Medulla oblongata (tissue), 1 donor: Measurements from ENCODE around the gene TOPORS.
"Not testable (repeated sequence)": the region's sequence is repeated elsewhere in the genome, so short reads cannot be mapped to it uniquely, and the experiment has no call there.

Experiments used
- DNase-seq: peaks from one replicate; pipeline ENCODE4 v3.0.0-alpha.2; 2015; ENCODE audit errors: extremely low spot score

Gene TOPORS

DNA sequence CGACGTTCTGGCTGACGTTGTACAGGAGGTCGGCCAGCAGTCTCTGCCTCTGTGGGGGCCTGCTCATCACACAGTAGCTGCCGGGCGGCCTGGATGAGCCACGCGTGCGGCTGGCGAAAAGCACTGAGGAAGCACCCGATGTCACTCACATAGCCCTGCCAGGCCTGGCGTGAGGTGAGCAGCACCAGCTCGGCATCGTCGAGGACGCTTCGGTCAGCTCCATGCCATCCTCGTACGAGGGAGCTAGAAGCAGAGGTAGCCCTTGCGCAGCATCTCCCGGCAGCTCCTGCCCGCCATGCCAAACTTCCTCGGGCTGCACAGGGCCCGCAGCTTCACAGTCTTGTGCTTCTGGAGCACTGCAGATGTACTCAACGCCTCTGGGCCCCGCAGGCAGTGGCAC lies 14.4 kb upstream of the TOPORS start:
- no peak for DNase-seq

DNA sequence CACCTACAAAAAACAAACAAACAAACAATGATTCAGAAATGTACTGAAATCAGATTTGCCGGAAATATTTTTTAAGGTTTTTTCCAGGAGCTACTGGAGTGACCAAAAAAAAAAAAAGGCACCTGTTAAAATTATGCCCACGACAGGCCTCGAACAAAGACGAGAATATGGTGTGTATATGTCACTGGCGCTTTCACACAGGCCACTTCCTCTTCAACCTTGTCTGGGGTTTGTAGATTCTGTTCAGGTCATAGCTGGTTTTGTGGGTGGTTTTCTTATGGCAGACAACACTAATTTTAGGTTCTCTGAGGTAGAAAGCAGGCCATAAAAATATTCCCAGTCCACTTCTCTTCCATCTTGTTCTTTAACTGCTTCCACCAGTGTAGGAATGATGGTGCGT lies 13.6 kb upstream of the TOPORS start:
- DNase-seq = no peak

DNA sequence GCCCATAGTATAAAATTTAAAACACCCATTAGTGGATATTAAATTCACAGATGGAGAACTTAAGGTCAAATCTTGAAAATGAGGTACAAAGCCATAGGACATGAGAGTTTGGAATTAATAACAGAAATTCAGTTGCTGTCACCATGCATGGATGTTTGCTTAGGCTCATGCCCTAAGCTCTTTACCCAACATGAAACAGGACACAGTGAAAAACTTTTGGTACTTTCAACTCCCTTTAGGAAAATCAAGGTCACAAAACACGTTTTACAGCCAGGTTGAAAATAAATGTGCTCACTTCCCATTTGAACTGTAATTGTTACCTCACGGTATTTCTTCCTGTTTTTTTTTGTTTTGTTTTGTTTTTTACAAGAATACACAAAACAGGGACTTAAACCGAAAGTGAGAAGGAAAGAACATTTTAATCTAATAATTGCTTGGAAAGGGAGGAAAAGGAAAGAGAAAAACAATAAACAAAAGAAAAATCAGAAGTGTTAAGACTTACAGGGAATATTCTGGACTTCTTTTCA lies 6.1 kb upstream of the TOPORS start:
- DNase-seq = no peak

DNA sequence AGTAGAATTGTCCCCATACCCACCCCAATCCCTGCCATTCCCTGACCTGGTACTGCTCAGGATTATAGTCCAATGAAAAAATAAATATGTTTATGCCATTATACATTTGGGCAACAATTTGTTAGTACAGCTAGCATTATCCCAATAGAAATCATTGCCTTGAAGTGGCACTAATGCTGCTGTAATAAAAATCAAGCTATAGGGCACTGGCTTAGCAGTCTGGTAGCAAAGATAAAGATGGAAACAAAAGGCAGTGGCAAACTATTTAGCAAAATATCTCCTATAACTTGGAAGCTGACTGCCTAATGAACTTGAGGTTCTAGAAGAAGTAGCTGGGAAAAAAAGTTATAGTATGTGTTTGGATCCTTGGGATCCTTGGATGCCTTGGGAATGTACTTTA lies 2.2 kb upstream of the TOPORS start:
- DNase-seq = no peak

DNA sequence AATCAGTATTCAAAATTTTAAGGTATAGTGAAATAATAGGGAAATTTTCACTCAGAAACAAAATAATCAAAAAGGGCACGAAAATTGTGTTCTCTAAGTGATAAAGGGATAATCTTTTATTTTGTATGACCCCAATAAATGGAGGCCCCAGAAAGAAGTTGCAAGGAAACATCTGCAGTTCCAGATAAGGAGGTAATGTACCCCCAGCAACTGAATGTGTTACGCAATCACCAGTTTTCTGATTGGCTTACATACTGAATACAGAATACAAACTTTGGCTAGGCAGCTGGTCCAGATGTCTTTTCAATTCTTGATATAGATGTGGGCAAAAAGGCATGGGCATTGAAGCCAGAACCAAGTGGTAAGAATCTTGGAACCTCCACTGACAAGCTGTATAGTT lies 1.7 kb upstream of the TOPORS start:
- no peak for DNase-seq

DNA sequence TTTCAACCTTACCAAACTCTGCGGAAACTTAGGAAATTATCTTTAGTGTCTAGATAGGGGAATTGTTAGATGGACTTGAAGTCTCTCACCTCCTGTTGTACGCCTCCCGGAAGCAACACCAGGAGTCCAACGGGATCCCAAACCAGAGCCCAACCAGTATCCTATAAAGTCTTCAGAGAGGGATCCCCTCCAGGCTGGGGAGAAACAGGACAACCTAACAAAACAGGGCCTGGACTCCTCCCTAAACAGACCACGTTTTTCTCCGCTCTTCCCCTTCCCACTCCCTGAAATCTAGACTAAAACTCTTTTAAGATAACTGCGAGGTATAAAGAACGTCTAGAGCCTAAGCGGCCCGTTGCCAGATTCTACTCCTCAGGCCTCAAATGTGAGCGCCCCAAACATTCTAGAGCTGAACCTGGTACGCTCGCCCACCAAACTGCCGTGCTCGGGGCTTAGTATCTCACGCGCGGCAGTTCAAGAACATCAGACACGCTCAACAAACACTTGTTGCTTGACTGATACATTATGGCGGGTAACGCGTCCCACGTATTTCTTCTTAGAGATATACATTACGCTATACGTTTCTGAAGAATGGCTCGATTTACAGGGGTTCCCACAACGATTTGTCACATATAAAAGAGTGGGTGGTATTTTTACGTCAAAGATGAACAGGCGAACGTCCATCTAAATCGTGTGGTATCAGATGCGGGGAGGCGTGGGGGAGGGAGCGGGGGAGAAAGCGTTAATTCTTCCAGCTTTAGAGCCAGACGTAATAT lies 922 bp downstream of the TOPORS start:
- peak; percentile 64 for DNase-seq

DNA sequence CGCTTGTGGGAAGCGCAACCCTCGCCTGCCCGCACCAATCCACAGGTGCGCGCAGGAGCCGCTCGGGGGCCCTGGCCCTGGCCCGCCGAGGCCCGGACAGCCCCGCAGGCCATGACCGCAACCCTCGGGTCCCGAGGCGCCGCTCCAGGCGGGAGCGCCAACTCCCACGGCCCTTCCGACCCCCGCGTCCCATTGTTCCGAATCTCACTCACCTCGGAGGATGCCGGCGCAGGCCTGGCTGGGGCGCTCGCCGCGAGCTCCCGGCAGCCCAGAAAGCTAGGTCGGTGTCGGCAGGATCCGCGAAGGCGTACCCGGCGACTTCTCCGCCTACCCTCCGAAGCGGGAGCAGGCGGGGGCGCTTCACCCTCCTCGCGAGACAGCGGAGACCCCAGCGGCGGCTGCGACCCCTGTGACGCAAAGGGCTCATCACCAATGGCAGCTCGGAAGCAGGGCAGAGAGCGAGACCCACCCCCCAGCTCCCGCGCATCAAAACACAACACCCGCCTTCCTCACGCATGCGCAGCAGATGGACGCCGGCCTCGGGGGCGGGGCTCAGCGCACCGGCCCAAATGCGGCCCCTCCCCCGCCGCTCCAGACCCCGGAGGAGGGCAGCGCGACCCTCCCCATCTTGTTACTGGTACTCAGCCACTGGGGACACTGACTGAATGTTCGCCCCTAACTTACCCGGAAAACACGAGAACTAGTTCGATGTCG lies 1.7 kb downstream of the TOPORS start:
- peak; percentile 95 for DNase-seq

DNA sequence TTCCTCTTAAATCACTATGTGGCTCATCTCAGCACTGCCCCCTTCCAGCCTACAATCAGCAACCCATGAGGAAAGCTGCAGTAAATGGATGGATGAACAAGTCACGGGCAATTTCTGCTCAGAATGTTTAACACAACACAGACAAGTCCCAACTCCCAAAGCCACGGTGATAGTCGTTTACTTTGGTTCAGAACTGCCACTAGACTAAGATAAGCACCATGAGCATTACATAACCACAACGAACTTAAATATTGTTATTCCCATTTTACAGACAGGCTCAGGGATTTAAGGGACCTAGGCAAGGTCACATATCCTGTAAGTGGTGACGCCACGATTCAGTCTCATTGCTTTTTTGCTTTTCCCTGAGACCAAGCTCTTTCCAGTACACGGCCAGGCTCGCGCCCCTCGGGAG lies 2.2 kb downstream of the TOPORS start:
- peak; percentile 51 for DNase-seq

DNA sequence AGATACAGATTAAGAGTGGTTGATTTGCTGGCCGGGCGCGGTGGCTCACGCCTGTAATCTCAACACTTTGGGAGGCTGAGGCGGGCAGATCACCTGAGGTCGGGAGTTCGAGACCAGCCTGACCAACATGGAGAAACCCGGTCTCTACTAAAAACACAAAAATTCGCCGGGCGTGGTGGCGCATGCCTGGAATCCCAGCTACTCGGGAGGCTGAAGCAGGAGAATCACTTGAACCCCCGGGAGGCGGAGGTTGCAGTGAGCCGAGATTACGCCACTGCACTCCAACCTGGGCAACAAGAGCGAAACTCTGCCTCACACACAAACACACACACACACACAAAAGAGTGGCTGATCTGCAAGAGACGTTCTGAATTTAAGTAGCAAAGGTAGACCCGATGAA lies 4.2 kb downstream of the TOPORS start:
- DNase-seq = not testable (repeated sequence)

DNA sequence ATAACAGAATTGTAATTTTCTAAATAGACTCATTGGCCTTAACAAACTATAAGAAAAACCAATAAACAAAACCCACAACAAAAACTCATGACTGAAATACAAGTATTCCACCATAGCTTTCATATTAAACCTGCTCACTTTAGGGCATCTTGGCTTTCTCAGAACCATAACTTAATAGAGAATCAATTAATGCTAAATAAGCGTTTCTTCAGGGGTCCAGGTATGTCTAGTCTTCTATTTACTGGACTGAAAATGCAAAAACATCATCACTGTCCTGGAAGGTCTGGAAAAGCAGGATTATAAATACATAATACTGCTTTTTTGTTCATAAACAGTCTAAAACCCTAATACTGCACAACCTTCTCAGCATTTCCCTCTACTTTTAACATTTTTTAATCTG lies 6.5 kb downstream of the TOPORS start:
- no peak for DNase-seq

DNA sequence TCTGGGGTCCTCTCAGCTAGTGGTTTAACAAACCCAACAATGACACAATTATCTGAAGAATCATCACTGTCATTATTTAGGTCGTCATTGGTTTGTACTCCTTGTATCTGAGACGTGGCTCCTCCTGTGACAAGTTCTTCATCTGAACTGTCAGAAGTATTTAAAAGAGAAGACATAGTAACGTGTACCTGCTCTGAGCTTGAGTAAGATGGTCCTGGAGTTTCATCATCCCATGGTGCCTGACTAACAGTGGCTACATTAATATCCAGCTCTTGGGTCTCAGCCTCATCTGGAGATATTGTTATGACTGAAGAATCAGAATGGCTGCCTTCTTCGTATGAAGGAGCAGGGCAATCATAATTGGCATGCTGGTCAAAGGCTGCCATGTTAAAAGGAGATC lies 9.3 kb downstream of the TOPORS start:
- DNase-seq = no peak

DNA sequence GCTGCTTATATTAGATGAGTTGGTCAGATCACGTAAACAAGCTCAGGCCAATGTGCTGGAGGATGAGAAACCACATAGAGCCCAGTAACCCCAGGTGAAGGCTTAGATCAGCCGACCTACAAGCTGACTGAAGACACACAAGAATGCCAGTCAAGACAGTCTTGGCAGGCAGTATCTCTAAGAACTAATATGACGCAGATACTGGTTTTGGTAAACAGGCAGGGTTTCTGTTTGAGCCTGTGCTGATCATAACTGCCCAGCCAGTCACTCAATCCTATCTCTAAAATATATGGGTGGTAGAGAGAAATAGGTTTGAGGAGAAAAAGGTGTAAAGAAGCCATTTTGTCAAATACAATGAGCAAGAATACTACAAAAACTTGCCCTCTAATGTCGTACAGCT lies 18.6 kb downstream of the TOPORS start:
- DNase-seq = no peak

DNA sequence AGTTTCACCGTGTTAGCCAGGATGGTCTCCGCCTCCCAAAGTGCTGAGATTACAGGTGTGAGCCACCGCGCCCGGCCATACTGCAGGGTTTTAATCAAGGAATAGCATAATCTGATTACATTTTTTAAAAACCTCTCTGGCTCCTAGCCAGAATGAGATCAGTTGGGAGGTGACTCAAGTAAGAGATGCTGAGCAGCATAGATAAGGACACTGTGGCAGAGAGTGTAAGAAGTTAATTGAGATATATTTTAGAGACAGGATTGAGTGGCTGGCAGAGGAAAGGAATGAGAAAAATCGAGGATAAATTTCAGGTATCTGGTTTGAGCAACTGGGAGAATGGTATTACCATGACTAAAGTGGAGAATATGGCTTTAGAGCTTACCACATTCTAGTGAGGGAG lies 19.1 kb downstream of the TOPORS start:
- no peak for DNase-seq

DNA sequence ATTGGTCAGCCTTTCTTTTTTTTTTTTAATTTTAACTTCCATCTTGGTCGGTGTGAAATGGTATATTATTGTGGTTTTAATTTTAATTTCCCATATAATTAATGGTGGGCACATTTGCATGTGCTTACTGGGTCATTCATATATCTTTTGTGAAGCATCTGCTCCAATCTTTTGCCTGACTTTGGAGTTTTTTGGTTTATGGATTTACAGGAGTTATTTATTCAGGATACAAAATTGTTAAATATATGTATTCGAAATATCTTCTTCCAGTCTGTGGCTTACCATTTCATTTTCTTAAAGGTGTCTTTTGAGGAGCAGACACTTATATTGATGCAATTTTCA lies 25.7 kb downstream of the TOPORS start:
- peak; percentile 16 for DNase-seq

DNA sequence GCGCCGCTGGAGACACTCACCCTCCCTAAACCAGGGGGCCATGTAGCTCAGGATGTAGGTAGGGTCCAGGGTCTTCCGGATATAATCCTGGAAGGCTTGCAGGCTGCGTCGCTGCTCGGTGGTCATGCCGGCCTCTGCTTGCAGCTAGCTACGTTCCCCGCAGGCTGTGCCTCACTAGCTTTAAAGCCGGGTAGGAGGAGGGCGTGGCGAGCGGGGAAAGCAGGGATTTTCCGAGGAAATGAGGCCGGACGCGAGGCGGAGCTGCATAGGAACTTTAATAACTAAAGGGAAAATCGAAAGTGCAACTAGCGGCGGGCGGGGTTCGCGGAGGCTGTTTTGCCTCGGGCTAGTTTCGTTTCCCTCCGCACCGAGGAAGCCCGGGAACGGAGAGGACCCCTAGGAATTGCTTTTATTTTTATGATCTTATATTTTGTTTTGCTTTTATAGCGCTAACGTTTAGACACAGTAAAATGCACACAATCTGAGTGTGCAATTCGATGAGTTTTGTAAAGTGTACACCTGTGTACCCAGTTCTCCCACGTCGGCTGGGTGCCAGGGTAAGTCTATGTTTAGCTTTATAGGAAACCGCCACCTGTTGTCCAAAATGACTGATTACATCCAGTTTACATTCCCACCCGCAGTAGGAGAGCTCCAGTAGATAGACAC lies 26.2 kb downstream of the TOPORS start, which contains the start of gene RIGI:
Gene RIGI (minus strand): TSS at position 156 of the 666 bp plus-strand sequence. CDS start 30 bp downstream, at position 126.
- DNase-seq = peak; percentile 89

DNA sequence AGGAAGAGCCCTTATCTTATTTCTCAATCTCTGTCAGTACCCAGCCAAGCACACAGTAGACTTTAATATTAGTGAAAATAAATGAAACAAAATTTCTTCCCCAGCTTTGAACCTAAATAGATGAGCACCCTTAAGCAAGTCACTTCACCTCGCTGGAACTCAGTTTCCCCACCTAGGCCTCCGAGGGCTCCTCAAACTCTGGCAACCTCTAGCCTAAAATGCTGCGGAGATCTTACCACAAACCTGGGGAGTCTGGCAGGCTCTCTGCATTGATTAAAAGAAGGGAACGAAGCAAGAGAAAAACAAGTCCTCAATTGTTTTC lies 26.7 kb downstream of the TOPORS start:
- no peak for DNase-seq

DNA sequence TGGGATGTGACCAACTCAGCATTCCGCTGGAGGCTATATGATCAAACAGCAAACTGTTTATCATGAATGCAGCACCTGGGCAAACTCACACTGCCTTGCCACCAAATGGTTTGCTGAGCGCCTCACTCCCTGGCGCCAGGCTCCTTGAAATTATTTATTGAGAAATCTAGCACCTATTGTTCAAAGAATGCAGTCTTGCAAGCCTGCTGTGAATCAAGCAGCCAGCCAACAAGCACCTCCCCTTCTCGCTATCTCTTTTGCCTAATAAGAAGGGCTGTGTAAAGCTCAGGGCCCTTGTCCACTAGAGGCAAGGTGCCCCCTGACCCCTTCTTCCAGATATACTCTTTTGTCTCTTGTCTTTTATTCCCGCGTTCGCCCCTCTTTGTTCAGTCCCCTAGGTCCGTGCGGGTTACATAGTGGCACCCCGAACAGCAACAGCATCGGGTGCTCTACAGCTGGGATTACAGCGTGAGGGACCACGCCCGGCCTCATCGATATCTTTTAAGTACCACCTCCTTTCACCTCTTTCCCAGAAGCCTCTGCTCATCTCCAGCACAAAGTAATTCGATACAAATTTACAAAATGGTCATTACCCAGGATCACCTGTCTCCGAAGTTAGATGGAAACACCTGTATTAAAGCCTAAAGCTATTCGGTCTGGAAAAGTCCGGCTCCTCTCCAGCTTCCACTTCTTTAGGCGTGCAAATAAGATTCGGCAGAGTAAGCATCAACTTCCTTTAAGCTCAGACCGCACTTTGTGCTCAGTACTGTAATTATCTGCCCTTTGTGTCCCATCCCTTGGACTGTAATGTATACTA lies 27.3 kb downstream of the TOPORS start:
- peak; percentile 55 for DNase-seq

DNA sequence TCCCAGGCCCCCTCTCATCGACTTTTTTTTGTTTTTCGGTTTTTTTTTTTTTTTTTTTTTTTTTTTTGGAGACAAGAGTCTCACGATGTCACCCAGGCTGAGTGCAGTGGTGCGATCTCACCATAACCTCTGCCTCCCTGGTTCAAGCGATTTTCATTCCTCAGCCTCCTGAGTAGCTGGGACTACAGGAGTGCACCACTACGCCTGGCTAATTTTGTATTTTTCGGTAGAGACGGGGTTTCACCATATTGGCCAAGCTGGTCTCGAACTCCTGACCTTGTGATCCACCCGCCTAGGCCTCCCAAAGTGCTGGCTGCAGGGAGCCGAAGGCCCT lies 27.9 kb downstream of the TOPORS start:
- DNase-seq = not testable (repeated sequence)

DNA sequence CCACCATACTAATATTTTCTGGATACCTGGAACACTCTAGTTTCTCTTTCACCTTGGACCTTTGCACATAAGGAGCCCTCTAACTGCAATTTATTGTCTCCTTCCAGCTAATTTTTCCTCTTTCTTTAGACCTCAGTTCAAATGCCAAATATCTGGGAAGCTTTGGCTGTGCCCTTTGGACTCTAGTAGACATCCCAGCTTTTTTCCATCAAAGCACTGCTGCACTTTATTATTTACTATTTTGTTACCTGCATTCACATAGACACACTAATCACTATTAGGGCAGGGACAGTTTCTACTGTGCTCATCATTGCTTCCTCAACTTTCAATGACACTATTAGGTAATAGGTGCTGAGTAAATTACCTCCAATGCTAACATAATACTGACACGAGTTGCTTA lies 28.5 kb downstream of the TOPORS start:
- DNase-seq = no peak

DNA sequence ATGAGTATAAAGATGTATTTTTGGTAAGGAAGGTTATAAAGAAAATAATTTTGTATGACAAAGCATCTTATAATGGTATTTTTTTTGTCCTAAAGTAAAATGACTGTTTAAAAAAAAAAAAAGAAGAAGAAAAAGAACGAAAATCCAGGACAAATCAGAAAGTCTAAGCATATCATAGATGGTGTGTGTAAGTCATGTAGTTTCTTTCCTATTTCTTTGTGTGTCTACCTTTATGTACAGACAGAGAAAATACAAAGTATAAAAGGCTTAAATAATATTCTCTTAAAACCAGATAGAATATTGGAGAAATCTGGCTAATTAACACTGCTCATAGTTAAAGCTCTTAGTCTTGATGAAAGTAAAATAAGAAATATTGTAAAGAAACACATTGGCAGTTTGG lies 34.1 kb downstream of the TOPORS start:
- DNase-seq = no peak

DNA sequence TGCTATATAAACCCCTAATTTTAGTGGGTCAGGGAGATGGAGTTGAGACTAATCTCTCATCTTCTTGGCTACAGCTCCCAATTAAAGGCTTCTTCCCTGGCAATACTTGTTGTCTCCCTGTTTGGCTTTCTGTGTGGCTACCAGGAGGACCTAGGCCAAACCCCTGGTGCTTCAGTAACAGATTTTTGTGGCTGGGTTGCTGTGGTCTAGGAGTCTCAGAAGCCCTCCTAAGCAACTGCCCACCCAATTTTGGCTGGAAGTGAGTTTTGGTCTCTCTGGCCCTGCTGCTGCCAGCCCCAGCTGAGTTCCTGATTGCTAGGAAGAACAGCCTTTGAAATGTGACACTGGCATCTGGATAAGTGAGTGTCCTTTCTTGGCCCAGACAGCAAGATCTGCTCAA lies 36.1 kb downstream of the TOPORS start:
- no peak for DNase-seq

DNA sequence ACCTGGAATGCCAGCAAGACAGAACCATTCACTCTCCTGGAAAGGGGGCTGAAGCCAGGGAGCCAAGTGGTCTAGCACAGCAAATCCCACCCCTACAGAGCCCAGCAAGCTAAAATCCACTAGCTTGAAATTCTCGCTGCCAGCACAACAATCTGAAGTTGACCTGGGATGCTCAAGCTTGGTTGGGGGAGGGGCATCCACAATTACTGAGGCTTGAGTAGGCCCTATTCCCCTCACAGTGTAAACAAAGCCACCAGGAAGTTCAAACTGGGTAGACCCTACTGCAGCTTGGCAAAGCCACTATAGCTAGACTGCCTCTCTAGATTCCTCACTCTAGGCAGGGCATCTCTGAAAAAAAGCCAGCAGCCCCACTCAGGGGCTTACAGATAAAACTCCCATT lies 43.7 kb downstream of the TOPORS start:
- DNase-seq = no peak
